Epidermal melanocyte (primary cell): ENCODE data around the gene TMEM260.
"Not testable (repeated sequence)": the region's sequence is repeated elsewhere in the genome, so short reads cannot be mapped to it uniquely, and the experiment has no call there.

Source experiments
- DNase-seq: peaks from one replicate; pipeline ENCODE4 v3.0.0; 2011; ENCODE audit warnings: low spot score; ENCODE audit not compliant: insufficient read length

TMEM260 gene

GRCh38 chr14:56667290-56667689 is 87.7 kb downstream of the TMEM260 start:
- DNase-seq: not testable (repeated sequence)

DNA sequence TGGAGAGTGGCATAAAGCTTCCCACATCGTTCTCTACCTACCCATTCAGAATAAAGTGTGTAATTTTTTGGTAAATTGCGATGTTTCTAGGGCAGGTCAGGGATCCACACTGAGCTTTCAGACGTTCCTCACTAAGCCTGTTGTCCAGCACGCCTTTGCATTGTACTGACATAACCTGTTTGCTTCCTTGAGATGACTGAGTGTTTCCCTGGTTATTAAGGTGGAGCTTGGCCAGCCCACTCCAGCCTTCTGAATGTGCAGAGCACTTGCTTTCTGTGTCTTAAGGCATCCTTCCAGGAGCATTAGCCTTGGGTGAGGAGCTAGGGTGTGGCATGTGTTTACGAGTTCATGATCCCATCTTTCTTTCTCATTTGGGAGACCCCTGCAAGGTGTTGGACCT is 96.4 kb downstream of the TMEM260 start:
- DNase-seq: no peak

DNA sequence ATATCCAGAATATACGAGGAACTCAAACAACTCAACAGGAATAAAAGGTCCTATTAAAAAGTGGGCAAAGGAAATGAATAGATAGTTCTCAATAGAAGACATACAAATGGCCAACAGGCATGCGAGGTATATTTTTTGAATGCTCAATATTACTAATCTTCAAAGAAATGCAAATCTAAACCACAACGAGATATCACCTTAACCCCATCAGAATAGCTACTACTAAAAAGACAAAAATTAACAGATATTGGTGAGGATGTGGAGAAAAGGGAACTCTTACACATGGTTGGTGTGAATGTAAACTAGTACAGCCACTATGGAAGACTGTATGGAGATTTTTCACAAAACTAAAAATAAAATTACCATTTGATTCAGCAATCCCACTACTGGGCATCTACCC is 99.2 kb downstream of the TMEM260 start:
- no peak for DNase-seq

DNA sequence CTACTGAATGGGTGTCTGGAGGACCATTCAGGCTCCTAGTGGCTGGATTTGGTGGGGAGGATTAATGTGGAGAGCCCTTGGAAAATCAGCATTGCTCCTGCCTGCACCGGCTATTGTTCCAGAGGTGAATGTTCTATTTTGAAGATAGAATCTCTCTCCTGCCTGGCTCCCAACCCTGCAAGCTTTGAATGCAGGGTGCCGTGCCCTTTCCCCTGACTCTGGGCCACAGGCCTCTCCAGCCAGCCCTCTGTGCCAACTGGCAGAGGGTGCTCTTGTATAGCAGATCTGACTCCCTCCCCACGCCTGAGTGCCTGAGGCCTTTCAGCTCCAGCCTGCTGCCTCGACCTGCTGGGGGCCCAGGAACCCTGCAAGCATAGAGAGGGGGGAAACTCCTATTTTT is 106.8 kb downstream of the TMEM260 start:
- DNase-seq: no peak

DNA sequence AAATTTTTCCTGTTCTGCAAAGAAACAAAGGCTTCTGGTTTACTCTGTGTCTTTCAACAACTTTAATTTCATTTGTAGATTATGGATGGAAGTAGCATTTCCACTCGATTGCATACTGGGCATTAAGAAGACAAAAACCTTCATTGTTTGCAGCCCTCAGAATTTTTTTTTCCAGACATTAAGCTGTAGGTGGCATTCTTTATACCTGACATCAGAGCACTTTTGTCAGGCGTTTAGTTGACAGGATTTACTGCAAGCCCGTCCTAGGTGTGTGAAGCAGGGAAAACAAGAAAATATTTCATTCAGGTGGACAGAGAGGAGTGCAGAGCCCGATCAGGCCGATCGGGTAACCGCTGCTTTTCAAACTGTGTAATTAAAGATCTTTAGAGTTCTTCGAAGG is 107.5 kb downstream of the TMEM260 start:
- no peak for DNase-seq

DNA sequence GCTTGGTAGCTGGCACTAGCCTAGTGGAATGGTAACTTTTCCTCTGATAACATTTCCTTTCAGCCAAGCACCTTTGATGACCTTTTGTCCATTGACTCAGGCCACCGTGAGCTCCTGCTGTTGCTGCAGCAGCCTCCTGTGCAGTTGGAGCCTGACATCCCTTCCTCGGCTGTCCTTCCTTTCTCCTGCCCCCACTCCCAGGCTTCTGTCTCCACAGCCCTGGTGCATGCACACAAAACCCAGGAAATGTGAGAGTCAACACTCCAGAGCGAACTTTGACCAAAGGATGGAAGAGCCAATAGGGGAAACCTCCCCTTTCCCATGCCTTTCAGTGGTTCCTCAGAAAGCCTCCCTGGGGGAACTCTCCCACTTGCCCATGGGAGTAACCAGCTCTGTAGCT is 115.0 kb downstream of the TMEM260 start:
- no peak for DNase-seq

DNA sequence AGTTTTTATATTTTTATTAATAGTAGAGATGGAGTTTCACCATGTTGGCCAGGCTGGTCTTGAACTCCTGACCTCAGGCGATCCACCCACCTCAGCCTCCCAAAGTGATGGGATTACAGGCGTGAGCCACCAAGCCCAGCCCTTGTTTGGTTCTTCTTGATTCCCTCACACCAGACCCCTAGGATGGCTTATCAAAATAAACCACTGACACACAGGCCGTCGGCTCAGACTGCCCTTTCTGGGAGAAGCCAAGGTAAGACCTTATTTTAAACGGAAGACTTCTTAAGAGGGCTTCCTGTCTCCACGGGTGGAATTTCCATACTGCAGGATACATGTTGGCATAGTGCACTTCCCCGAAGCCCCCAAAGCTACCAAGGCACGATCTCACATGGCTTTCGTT is 115.6 kb downstream of the TMEM260 start:
- DNase-seq: not testable (repeated sequence)
